ENCODE measurements around the gene TTC22.

The TTC22 gene

GRCh38 chr1:54798206-54798605 is 2.9 kb downstream of the TTC22 start:
- no peak for TF ChIP-seq FOXP2 (optimal IDR thresholded peaks at IDR 0.05; ENCODE audit: borderline replicate concordance, extremely low read depth, extremely low read length, insufficient read depth)
- no peak for TF ChIP-seq POLR2AphosphoS5 (IDR thresholded peaks at IDR 0.05; ENCODE audit: low read depth, low read length)

- TF ChIP-seq SIN3A (IDR thresholded peaks at IDR 0.05; ENCODE audit: borderline replicate concordance, insufficient read depth, low read length), result no peak
- TF ChIP-seq REST (IDR thresholded peaks at IDR 0.05; ENCODE audit: insufficient read depth in 1 of 2, low read depth in 2 of 2, low read length in 2 of 2), result no peak
- TF ChIP-seq TAF1 (IDR thresholded peaks at IDR 0.05; ENCODE audit: borderline replicate concordance, insufficient read depth, low read length), result no peak
- no peak for TF ChIP-seq FOXP2 (optimal IDR thresholded peaks at IDR 0.05; ENCODE audit: borderline replicate concordance, extremely low read depth, extremely low read length, insufficient read depth)
- no peak for TF ChIP-seq POLR2AphosphoS5 (IDR thresholded peaks at IDR 0.05; ENCODE audit: low read depth, low read length)
These were observed 4.2 kb downstream of the TTC22 start for GRCh38 chr1:54796902-54797301.

- no peak for TF ChIP-seq REST (IDR thresholded peaks at IDR 0.05; ENCODE audit: insufficient read depth in 1 of 2, low read depth in 2 of 2, low read length in 2 of 2)
- TF ChIP-seq SIN3A (IDR thresholded peaks at IDR 0.05; ENCODE audit: borderline replicate concordance, insufficient read depth, low read length), result no peak
- TF ChIP-seq TAF1 (IDR thresholded peaks at IDR 0.05; ENCODE audit: borderline replicate concordance, insufficient read depth, low read length), result no peak
- TF ChIP-seq POLR2AphosphoS5 (IDR thresholded peaks at IDR 0.05; ENCODE audit: low read depth, low read length), result no peak
- no peak for TF ChIP-seq FOXP2 (optimal IDR thresholded peaks at IDR 0.05; ENCODE audit: borderline replicate concordance, extremely low read depth, extremely low read length, insufficient read depth)
These were observed 5.2 kb downstream of the TTC22 start for GRCh38 chr1:54795841-54796468.

GRCh38 chr1:54795356-54795665 is 5.8 kb downstream of the TTC22 start:
- no peak for TF ChIP-seq FOXP2 (optimal IDR thresholded peaks at IDR 0.05; ENCODE audit: borderline replicate concordance, extremely low read depth, extremely low read length, insufficient read depth)
- no peak for TF ChIP-seq POLR2AphosphoS5 (IDR thresholded peaks at IDR 0.05; ENCODE audit: low read depth, low read length)
- no peak for TF ChIP-seq REST (IDR thresholded peaks at IDR 0.05; ENCODE audit: insufficient read depth in 1 of 2, low read depth in 2 of 2, low read length in 2 of 2)

- no peak for TF ChIP-seq REST (IDR thresholded peaks at IDR 0.05; ENCODE audit: insufficient read depth in 1 of 2, low read depth in 2 of 2, low read length in 2 of 2)
- no peak for TF ChIP-seq FOXP2 (optimal IDR thresholded peaks at IDR 0.05; ENCODE audit: borderline replicate concordance, extremely low read depth, extremely low read length, insufficient read depth)
- TF ChIP-seq SIN3A (IDR thresholded peaks at IDR 0.05; ENCODE audit: borderline replicate concordance, insufficient read depth, low read length), result no peak
- no peak for TF ChIP-seq POLR2AphosphoS5 (IDR thresholded peaks at IDR 0.05; ENCODE audit: low read depth, low read length)
- no peak for TF ChIP-seq TAF1 (IDR thresholded peaks at IDR 0.05; ENCODE audit: borderline replicate concordance, insufficient read depth, low read length)
These were observed 6.4 kb downstream of the TTC22 start for GRCh38 chr1:54794451-54795355.
